Endothelial cell of umbilical vein (primary cell): Measurements from ENCODE around the gene S100P. TPM values are rescaled to one million over a fixed set of nuclear protein-coding genes. Genes with fewer than 3 reads are reported as not detected.
"Not testable (repeated sequence)": the region's sequence is repeated elsewhere in the genome, so short reads cannot be mapped to it uniquely, and the experiment has no call there.

Experiments
- BruUV-seq: library from RNA; stranded (reverse); fragments of 400-500 nt; replicated peaks from 2 replicates; lab custom pipeline; 2021; lab: Mats Ljungman, UMichigan
- CTCF ChIA-PET: fragments of 300-600, 350-600 bp; sonication (Branson Sonifier 250); formaldehyde crosslinking; loops from one replicate; lab custom pipeline; 2021; ENCODE audit warnings: antibody characterized with exemption, inconsistent platforms; lab: Charles Lee
- POLR2A ChIA-PET: fragments of 300-600, 350-600 bp; sonication (Branson Sonifier 250); formaldehyde crosslinking; loops from one replicate; lab custom pipeline; 2021; ENCODE audit warnings: antibody characterized with exemption, inconsistent platforms; lab: Charles Lee
- DNase-seq: peaks from one replicate; pipeline ENCODE4 v3.0.0-alpha.2; 2011; ENCODE audit warnings: low read depth, low spot score
- FAIRE-seq: peaks from 2 replicates; lab custom pipeline; 2011; peaks lifted over from hg19 to GRCh38; lab: Jason Lieb, UNC
- H2AFZ ChIP-seq: 2 replicates; pipeline ENCODE4 v1.6.0; 2012; ENCODE audit warnings: low read depth, low read length, control low read depth, inconsistent platforms
- H3K27ac ChIP-seq: 2 replicates; pipeline ENCODE4 v1.5.1; 2011; ENCODE audit warnings: low read depth, mild to moderate bottlenecking, control low read depth, low read length, moderate library complexity; ENCODE audit not compliant: insufficient read depth
- H3K27me3 ChIP-seq, 2 experiments: 2 replicates each; pipeline versions ENCODE4 v1.6.0 to v1.6.1; 2011; ENCODE audit warnings: low read length in 2 of 2, mixed read lengths in 1 of 2; ENCODE audit not compliant: control insufficient read depth in 2 of 2, insufficient read depth in 2 of 2
- H3K36me3 ChIP-seq, 2 experiments: 2 replicates in 1 of 2; 3 replicates in 1 of 2; pipeline ENCODE4 v1.5.1; 2011; ENCODE audit warnings: low read length in 2 of 2, mild to moderate bottlenecking in 1 of 2, moderate library complexity in 1 of 2; ENCODE audit not compliant: control insufficient read depth in 2 of 2, insufficient read depth in 2 of 2; ENCODE audit errors: extremely low read depth in 1 of 2
- H3K4me1 ChIP-seq: 3 replicates; pipeline ENCODE4 v1.5.1; 2011; ENCODE audit warnings: mild to moderate bottlenecking, low read length; ENCODE audit not compliant: control insufficient read depth, insufficient read depth; ENCODE audit errors: extremely low read depth
- H3K4me2 ChIP-seq: 2 replicates; pipeline ENCODE4 v1.6.1; 2011; ENCODE audit warnings: low read length, control low read depth, mixed read lengths; ENCODE audit not compliant: insufficient read depth
- H3K4me3 ChIP-seq, 3 experiments: fragments of 200-600 bp in 1 of 3; sonication (generic), shearing (Covaris generic) in 1 of 3; replicated peaks in 1 of 3; 2 replicates each; pipeline ENCODE4 v1.5.1; 2011 to 2016; ENCODE audit warnings: control low read depth in 3 of 3, low read length in 3 of 3, mild to moderate bottlenecking in 2 of 3, inconsistent platforms in 1 of 3, low read depth in 1 of 3, moderate library complexity in 1 of 3; ENCODE audit not compliant: insufficient read depth in 1 of 3
- H3K79me2 ChIP-seq: 2 replicates; pipeline ENCODE4 v1.6.0; 2012; ENCODE audit warnings: low read length, inconsistent platforms; ENCODE audit not compliant: control insufficient read depth, insufficient read depth
- H3K9ac ChIP-seq: replicated peaks from 2 replicates; pipeline ENCODE3; 2011; ENCODE audit warnings: low read length, control low read depth; ENCODE audit not compliant: insufficient read depth; ENCODE audit errors: extremely low read depth
- H3K9me1 ChIP-seq: replicated peaks from 3 replicates; pipeline ENCODE4 v1.6.0; 2011; ENCODE audit warnings: mild to moderate bottlenecking, low read length; ENCODE audit not compliant: control insufficient read depth, insufficient read depth; ENCODE audit errors: extremely low read depth
- H3K9me3 ChIP-seq: replicated peaks from 2 replicates; pipeline ENCODE4 v1.5.1; 2012; ENCODE audit warnings: low read length, inconsistent platforms; ENCODE audit not compliant: control insufficient read depth, insufficient read depth
- H4K20me1 ChIP-seq: replicated peaks from 2 replicates; pipeline ENCODE3; 2011; ENCODE audit warnings: mild to moderate bottlenecking, low read length; ENCODE audit not compliant: control insufficient read depth, insufficient read depth; ENCODE audit errors: extremely low read depth
- GATA2 ChIP-seq: IDR thresholded peaks from 2 replicates; pipeline ENCODE4 v1.7.0; 2011; ENCODE audit warnings: low read depth, mild to moderate bottlenecking, moderate library complexity, mixed read lengths, low read length; ENCODE audit not compliant: insufficient read length, insufficient read depth
- POLR2AphosphoS5 ChIP-seq: IDR thresholded peaks from 2 replicates; pipeline ENCODE4 v1.6.1; 2012; ENCODE audit warnings: low read depth, mild to moderate bottlenecking, control low read depth, low read length, moderate library complexity; ENCODE audit not compliant: insufficient read depth
- dilution Hi-C: fragments of 300-500 bp; cut with MboI; formaldehyde crosslinking; loops from one replicate; pipeline ENCODE4 v1.15.0; 2019; ENCODE audit warnings: low sequenced_read_pairs; ENCODE audit not compliant: extremely low pct_ligation_motif_present
- intact Hi-C: fragments of 100-400 bp; cut with micrococcal nuclease; formaldehyde crosslinking; loops from one replicate; pipeline ENCODE4 v1.10.0; 2022
- polyA plus RNA-seq, 4 experiments: library from polyadenylated mRNA; depleted of rRNA in 3 of 4; stranded (reverse) in 3 of 4; unstranded in 1 of 4; fragments of >200 nt; gene quantifications; 2 replicates each; pipeline versions ENCODE4 v1.2.1 to v1.2.3, GENCODE V29; 2011 to 2012; ENCODE audit warnings: missing spikeins in 1 of 4
- total RNA-seq: library from RNA; stranded (reverse); gene quantifications from 2 replicates; pipeline ENCODE4 v1.2.3, GENCODE V29; 2021

S100P gene
- total and polyA plus RNA-seq, 2 donors (not counting 3 experiments of a cell fraction or from before 2014, with no cell fraction given): not detected

GRCh38 chr4:6724421-6725111 is 30.9 kb downstream of the S100P start:
- no peaks in the 10 kb centered on the region for H3K4me1 ChIP-seq
- H3K27me3 ChIP-seq: no peaks in the 10 kb centered on the region
- intact Hi-C loops: no loop called here
- no peaks in the 10 kb centered on the region for H3K36me3 ChIP-seq
- H4K20me1 ChIP-seq: no peaks in the 10 kb centered on the region
- no peaks in the 10 kb centered on the region for H3K9me1 ChIP-seq
- ChIA-PET POLR2A (no interaction called here), CTCF (interaction anchor here (1.9 kb wide), 1 partner anchor 149 kb away, joined by 13 read pairs; no protein-coding TSS in a partner anchor)
- dilution Hi-C loops: no loop called here
- H3K79me2 ChIP-seq: no peaks in the 10 kb centered on the region
- H3K4me2 ChIP-seq: no peak overlapping the region
- TF ChIP-seq GATA2 (no peak), POLR2AphosphoS5 (no peak)
- FAIRE-seq (no peak), DNase-seq (no peak)
- H3K4me3 ChIP-seq: no peak overlapping the region
- H2AFZ ChIP-seq: no peak overlapping the region
- H3K9ac ChIP-seq: no peak overlapping the region
- BruUV-seq: no TSS peak
- H3K9me3 ChIP-seq: no peaks in the 10 kb centered on the region
- H3K27ac ChIP-seq: no peak overlapping the region

GRCh38 chr4:6725427-6725961 is 31.8 kb downstream of the S100P start:
- dilution Hi-C loops: not testable (repeated sequence)

More at GRCh38 chr4:6725427-6725961, 31.8 kb downstream of the S100P start:
- H3K4me2 ChIP-seq, H3K9me3 ChIP-seq, H4K20me1 ChIP-seq, H3K4me3 ChIP-seq, H3K27ac ChIP-seq, POLR2A ChIA-PET, BruUV-seq, FAIRE-seq, H3K27me3 ChIP-seq, H3K9ac ChIP-seq, H3K9me1 ChIP-seq, intact Hi-C loops, DNase-seq, H3K4me1 ChIP-seq, H3K36me3 ChIP-seq, H2AFZ ChIP-seq, H3K79me2 ChIP-seq: not testable (repeated sequence)
- CTCF ChIA-PET: interaction anchor here (1.9 kb wide), 1 partner anchor 148 kb away, joined by 13 read pairs; no protein-coding TSS in a partner anchor
